CD4-positive, alpha-beta memory T cell (primary cell): ENCODE measurements around the gene MATR3. TPM values are rescaled to one million over a fixed set of nuclear protein-coding genes. Genes with fewer than 3 reads are reported as not detected.
"Not testable (repeated sequence)": the region's sequence is repeated elsewhere in the genome, so short reads cannot be mapped to it uniquely, and the experiment has no call there.

Experiments used
- CTCF ChIA-PET: fragments of 350-600 bp; sonication (Branson Sonifier 250); formaldehyde crosslinking; loops from one replicate; lab custom pipeline; 2021; ENCODE audit warnings: inconsistent platforms; ENCODE audit not compliant: partially characterized antibody; lab: Charles Lee
- POLR2A ChIA-PET: fragments of 350-600 bp; sonication (Branson Sonifier 250); formaldehyde crosslinking; loops from one replicate; lab custom pipeline; 2021; ENCODE audit not compliant: partially characterized antibody; lab: Charles Lee
- DNase-seq, 5 donors: peaks; one replicate each; pipeline versions ENCODE4 v3.0.0 to v3.0.0-alpha.2; 2020 to 2022; ENCODE audit warnings: mixed read lengths in 1 of 5
- H3K27ac ChIP-seq: one replicate; pipeline ENCODE4 v1.7.0; 2013; ENCODE audit warnings: low read depth, low read length
- H3K27me3 ChIP-seq: 2 replicates; pipeline ENCODE4 v1.7.0; 2013; ENCODE audit warnings: mild to moderate bottlenecking, low read length, moderate library complexity; ENCODE audit not compliant: insufficient read depth
- H3K36me3 ChIP-seq: 2 replicates; pipeline ENCODE4 v1.7.0; 2013; ENCODE audit warnings: mild to moderate bottlenecking, low read length, moderate library complexity; ENCODE audit not compliant: insufficient read depth
- H3K4me1 ChIP-seq: 2 replicates; pipeline ENCODE4 v1.7.0; 2013; ENCODE audit warnings: mild to moderate bottlenecking, low read length, moderate library complexity; ENCODE audit not compliant: insufficient read depth
- H3K4me3 ChIP-seq, 2 donors: one replicate each; pipeline ENCODE4 v1.7.0; 2013; ENCODE audit warnings: low read length in 2 of 2, mild to moderate bottlenecking in 1 of 2
- H3K9me3 ChIP-seq, 2 donors: one replicate each; pipeline ENCODE4 v1.7.0; 2013; ENCODE audit warnings: low read length in 2 of 2, control low read depth in 1 of 2; ENCODE audit not compliant: control insufficient read depth in 1 of 2
- H3K27ac Mint-ChIP-seq, 7 donors: one replicate each; pipeline ENCODE4 v1.8.0; 2020 to 2021; ENCODE audit warnings: mixed read lengths in 7 of 7, mild to moderate bottlenecking in 6 of 7, inconsistent platforms in 3 of 7, moderate library complexity in 3 of 7
- H3K27me3 Mint-ChIP-seq, 2 donors: one replicate each; pipeline ENCODE4 v1.8.0; 2020 to 2021; ENCODE audit warnings: mixed read lengths in 2 of 2
- H3K36me3 Mint-ChIP-seq, 2 donors: one replicate each; pipeline ENCODE4 v1.8.0; 2020 to 2021; ENCODE audit warnings: mixed read lengths in 2 of 2, inconsistent platforms in 1 of 2, mild to moderate bottlenecking in 1 of 2
- H3K4me1 Mint-ChIP-seq, 4 donors: one replicate each; pipeline ENCODE4 v1.8.0; 2020 to 2021; ENCODE audit warnings: mixed read lengths in 4 of 4, mild to moderate bottlenecking in 1 of 4
- H3K4me3 Mint-ChIP-seq, 8 donors: one replicate each; pipeline ENCODE4 v1.8.0; 2020 to 2021; ENCODE audit warnings: mixed read lengths in 8 of 8, mild to moderate bottlenecking in 7 of 8, moderate library complexity in 6 of 8, inconsistent platforms in 3 of 8
- H3K9me3 Mint-ChIP-seq, 8 donors: one replicate each; pipeline ENCODE4 v1.8.0; 2020 to 2021; ENCODE audit warnings: mixed read lengths in 8 of 8, mild to moderate bottlenecking in 5 of 8, inconsistent platforms in 3 of 8, moderate library complexity in 1 of 8
- intact Hi-C: fragments of 100-400 bp; cut with micrococcal nuclease; formaldehyde crosslinking; loops from one replicate; pipeline ENCODE4 v1.15.1; 2023
- polyA plus RNA-seq, 2 donors: library from polyadenylated mRNA; unstranded; fragments of 300-500 nt; fragmentation: Illumina TruSeq; gene quantifications; one replicate each; pipeline ENCODE4 v1.2.3, GENCODE V29; 2021
- total RNA-seq, 2 experiments: library from RNA; stranded (reverse); gene quantifications; one replicate each; pipeline ENCODE4 v1.2.3, GENCODE V29; 2021

The MATR3 gene
- total and polyA plus RNA-seq, 4 experiments from 2014 or later, result 228 to 419 (median 316) TPM

GRCh38 chr5:139306628-139307379, 13.3 kb downstream of the MATR3 start:
- Mint-ChIP-seq H3K36me3 (peaks cover 18 to 35% of the 10 kb centered on the region in 2 donors), H3K4me3 (peak overlapping the region in 6 of 8 donors; percentile 3 to 78 (median 53)), H3K9me3 (no peaks in the 10 kb centered on the region), H3K27me3 (no peaks in the 10 kb centered on the region), H3K4me1 (peaks cover 64 to 94% (median 80%) of the 10 kb centered on the region in 4 donors), H3K27ac (peak overlapping the region in 4 of 7 donors; percentile 6 to 53 (median 30))
- Histone ChIP-seq H3K36me3 (no peaks in the 10 kb centered on the region), H3K27me3 (no peaks in the 10 kb centered on the region), H3K4me3 (no peak overlapping the region), H3K4me1 (peaks cover 97% of the 10 kb centered on the region), H3K27ac (no peak overlapping the region), H3K9me3 (no peaks in the 10 kb centered on the region)
- intact Hi-C loops, result loop anchor here (1.0 kb wide), 1 partner anchor 10 kb away; no protein-coding TSS in a partner anchor
- ChIA-PET POLR2A (interaction anchor here (1.3 to 11.0 kb wide), 5 partner anchors 10 to 36 kb away, joined by 3 to 114 read pairs (median 4); partner anchors contain the start of gene MATR3), CTCF (interaction anchor here (0.8 to 1.3 kb wide), 6 partner anchors 10 to 36 kb away, joined by 3 to 5 read pairs (median 3); partner anchors contain the start of gene MATR3)
- DNase-seq, result no peak

- no peak overlapping the region for H3K27ac ChIP-seq
- peak overlapping the region in 6 of 7 donors; percentile 23 to 87 (median 32) for H3K27ac Mint-ChIP-seq
- peaks cover 98% of the 10 kb centered on the region for H3K4me1 ChIP-seq
- intact Hi-C loops, result no loop called here
- ChIA-PET CTCF (no interaction called here), POLR2A (interaction anchor here (11.0 kb wide), 1 partner anchor 14 kb away, joined by 114 read pairs; the partner anchor contains the start of gene MATR3)
- H3K4me3 ChIP-seq, result no peak overlapping the region
- no peaks in the 10 kb centered on the region for H3K36me3 ChIP-seq
- H3K9me3 Mint-ChIP-seq, result no peaks in the 10 kb centered on the region
- no peak for DNase-seq
- H3K4me1 Mint-ChIP-seq, result peaks cover 56 to 87% (median 71%) of the 10 kb centered on the region in 4 donors
- peak overlapping the region; percentile 36 to 78 (median 62) for H3K4me3 Mint-ChIP-seq
- peaks cover 14 to 35% of the 10 kb centered on the region in 2 donors for H3K36me3 Mint-ChIP-seq
- no peaks in the 10 kb centered on the region for H3K27me3 ChIP-seq
- H3K9me3 ChIP-seq, result no peaks in the 10 kb centered on the region
- H3K27me3 Mint-ChIP-seq, result no peaks in the 10 kb centered on the region
These were observed 15.3 kb downstream of the MATR3 start for GRCh38 chr5:139308797-139309196.

GRCh38 chr5:139310715-139311186, 17.2 kb downstream of the MATR3 start:
- not testable (repeated sequence) for H3K27me3 ChIP-seq, H3K9me3 ChIP-seq, DNase-seq, H3K4me3 ChIP-seq, H3K27me3 Mint-ChIP-seq, H3K27ac ChIP-seq, H3K9me3 Mint-ChIP-seq, H3K36me3 ChIP-seq
- peaks cover 23 to 50% of the 10 kb centered on the region in 2 donors for H3K36me3 Mint-ChIP-seq
- POLR2A ChIA-PET, result interaction anchor here (0.6 to 11.0 kb wide), 4 partner anchors 11 to 30 kb away, joined by 3 to 114 read pairs (median 8); partner anchors contain the start of genes MATR3 and PAIP2
- intact Hi-C loops, result loop anchor here (2.0 kb wide), 1 partner anchor 16 kb away; no protein-coding TSS in a partner anchor
- peaks cover 56 to 84% (median 66%) of the 10 kb centered on the region in 4 donors for H3K4me1 Mint-ChIP-seq
- H3K27ac Mint-ChIP-seq, result peak overlapping the region in 6 of 7 donors; percentile 15 to 72 (median 38)
- H3K4me3 Mint-ChIP-seq, result peak overlapping the region; percentile 13 to 71 (median 43)
- H3K4me1 ChIP-seq, result peaks cover 94% of the 10 kb centered on the region
- CTCF ChIA-PET, result interaction anchor here (0.7 kb wide), 1 partner anchor 17 kb away, joined by 3 read pairs; no protein-coding TSS in a partner anchor

GRCh38 chr5:139312075-139312474, 18.5 kb downstream of the MATR3 start:
- ChIA-PET CTCF (interaction anchor here (0.7 to 2.0 kb wide), 2 partner anchors 61 to 293 kb away, joined by 3 to 7 read pairs; no protein-coding TSS in a partner anchor), POLR2A (interaction anchor here (0.5 to 11.0 kb wide), 6 partner anchors 10 to 93 kb away, joined by 3 to 114 read pairs (median 5); partner anchors contain the start of genes MATR3 and PAIP2)
- intact Hi-C loops, result no loop called here
- no peaks in the 10 kb centered on the region for H3K27me3 Mint-ChIP-seq
- no peak for DNase-seq
- H3K4me1 Mint-ChIP-seq, result peaks cover 46 to 72% (median 56%) of the 10 kb centered on the region in 4 donors
- Histone ChIP-seq H3K4me1 (peaks cover 81% of the 10 kb centered on the region), H3K27ac (no peak overlapping the region), H3K27me3 (no peaks in the 10 kb centered on the region), H3K36me3 (peaks cover 14% of the 10 kb centered on the region), H3K4me3 (no peak overlapping the region), H3K9me3 (no peaks in the 10 kb centered on the region)
- peak overlapping the region in 2 of 7 donors; percentile 17 to 64 for H3K27ac Mint-ChIP-seq
- H3K9me3 Mint-ChIP-seq, result no peaks in the 10 kb centered on the region
- H3K36me3 Mint-ChIP-seq, result peaks cover 26 to 62% of the 10 kb centered on the region in 2 donors
- peak overlapping the region in 3 of 8 donors; percentile 34 to 60 (median 39) for H3K4me3 Mint-ChIP-seq

- Mint-ChIP-seq H3K27ac (peak overlapping the region in 1 of 7 donors; percentile 47), H3K36me3 (peaks cover 21 to 63% of the 10 kb centered on the region in 2 donors)
These were observed 20.7 kb downstream of the MATR3 start for GRCh38 chr5:139314276-139314675.

GRCh38 chr5:139315056-139315615, 21.6 kb downstream of the MATR3 start:
- H3K27me3 Mint-ChIP-seq, result no peaks in the 10 kb centered on the region
- peaks cover 51% of the 10 kb centered on the region for H3K4me1 ChIP-seq
- ChIA-PET POLR2A (no interaction called here), CTCF (no interaction called here)
- H3K36me3 ChIP-seq, result peaks cover 41% of the 10 kb centered on the region
- no peak overlapping the region for H3K4me3 ChIP-seq
- H3K4me3 Mint-ChIP-seq, result peak overlapping the region in 2 of 8 donors; percentile 20 to 24
- intact Hi-C loops, result no loop called here
- H3K27me3 ChIP-seq, result no peaks in the 10 kb centered on the region
- H3K27ac ChIP-seq, result no peak overlapping the region
- H3K36me3 Mint-ChIP-seq, result peaks cover 21 to 62% of the 10 kb centered on the region in 2 donors
- no peaks in the 10 kb centered on the region for H3K9me3 ChIP-seq
- peaks cover 22 to 42% (median 31%) of the 10 kb centered on the region in 4 donors for H3K4me1 Mint-ChIP-seq
- H3K9me3 Mint-ChIP-seq, result no peaks in the 10 kb centered on the region
- DNase-seq, result no peak
- peak overlapping the region in 4 of 7 donors; percentile 29 to 47 (median 40) for H3K27ac Mint-ChIP-seq

More at GRCh38 chr5:139314276-139314675, 20.7 kb downstream of the MATR3 start:
- Mint-ChIP-seq H3K4me1 (peaks cover 26 to 51% (median 37%) of the 10 kb centered on the region in 4 donors), H3K27me3 (no peaks in the 10 kb centered on the region), H3K4me3 (peak overlapping the region in 2 of 8 donors; percentile 1 to 63), H3K9me3 (no peaks in the 10 kb centered on the region)
- Histone ChIP-seq H3K36me3 (peaks cover 36% of the 10 kb centered on the region), H3K27ac (no peak overlapping the region), H3K4me1 (peaks cover 60% of the 10 kb centered on the region), H3K9me3 (no peaks in the 10 kb centered on the region), H3K27me3 (no peaks in the 10 kb centered on the region), H3K4me3 (no peak overlapping the region)
- ChIA-PET CTCF (no interaction called here), POLR2A (no interaction called here)
- no peak for DNase-seq
- intact Hi-C loops, result no loop called here
